Vagina (tissue), 2 donors: ENCODE measurements around the gene NUP93.

ENCODE experiments used
- POLR2A ChIP-seq, 2 donors: fragments of 450-650 bp; IDR thresholded peaks; one replicate each; pipeline ENCODE4 v1.6.1; 2017; ENCODE audit warnings: antibody characterized with exemption in 2 of 2, mild to moderate bottlenecking in 2 of 2, moderate library complexity in 2 of 2
- POLR2AphosphoS5 ChIP-seq, 2 donors: sonication (generic); formaldehyde crosslinking; IDR thresholded peaks; one replicate each; pipeline ENCODE4 v1.9.0; 2017; ENCODE audit warnings: antibody characterized with exemption in 2 of 2, mild to moderate bottlenecking in 2 of 2, low read depth in 1 of 2; ENCODE audit not compliant: insufficient read depth in 1 of 2

DNA sequence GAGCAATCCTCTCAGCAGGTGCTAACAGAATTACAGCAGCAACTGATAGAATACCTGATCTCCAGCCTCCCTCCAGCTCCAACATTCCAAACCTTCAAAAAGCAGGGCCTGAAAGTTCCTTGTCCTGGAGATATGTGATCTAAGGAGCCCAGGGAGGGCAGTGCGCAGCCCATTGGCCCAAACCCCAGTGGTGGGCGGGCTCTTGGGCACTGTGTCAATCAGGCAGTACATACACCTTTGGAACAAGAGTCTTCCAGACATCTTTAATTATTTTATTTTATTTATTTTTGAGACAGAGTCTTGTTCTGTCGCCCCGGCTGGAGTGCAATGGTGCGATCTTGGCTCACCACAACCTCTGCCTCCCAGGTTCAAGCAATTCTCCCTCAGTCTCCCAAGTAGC is 159.3 kb downstream of the NUP93 start:
- TF ChIP-seq POLR2A (IDR thresholded peaks at IDR 0.05) (no peak), POLR2AphosphoS5 (IDR thresholded peaks at IDR 0.05; ENCODE audit: insufficient read depth in 1 of 2, low read depth in 1 of 2) (no peak)
